Upper lobe of left lung (tissue), 4 donors: Measurements from ENCODE around the gene RUVBL2.

Experiments used
- EP300 ChIP-seq, 4 donors: sonication (generic); formaldehyde crosslinking; IDR thresholded peaks; one replicate each; pipeline ENCODE4 v1.5.1; 2017; ENCODE audit warnings: antibody characterized with exemption in 4 of 4, control low read depth in 2 of 4
- POLR2AphosphoS5 ChIP-seq, 2 donors: sonication (generic); formaldehyde crosslinking; IDR thresholded peaks; one replicate each; pipeline ENCODE4 v1.5.1; 2017; ENCODE audit warnings: antibody characterized with exemption in 2 of 2
- TF ChIP-seq, protein P1 (sequence below), 6 experiments: fragments of 450-650 bp in 4 of 6; fragments of 200-600 bp in 2 of 6; sonication (generic) in 2 of 6; IDR thresholded peaks; one replicate each; pipeline ENCODE4 v1.5.1; 2016 to 2019; ENCODE audit warnings: antibody characterized with exemption in 6 of 6

DNA sequence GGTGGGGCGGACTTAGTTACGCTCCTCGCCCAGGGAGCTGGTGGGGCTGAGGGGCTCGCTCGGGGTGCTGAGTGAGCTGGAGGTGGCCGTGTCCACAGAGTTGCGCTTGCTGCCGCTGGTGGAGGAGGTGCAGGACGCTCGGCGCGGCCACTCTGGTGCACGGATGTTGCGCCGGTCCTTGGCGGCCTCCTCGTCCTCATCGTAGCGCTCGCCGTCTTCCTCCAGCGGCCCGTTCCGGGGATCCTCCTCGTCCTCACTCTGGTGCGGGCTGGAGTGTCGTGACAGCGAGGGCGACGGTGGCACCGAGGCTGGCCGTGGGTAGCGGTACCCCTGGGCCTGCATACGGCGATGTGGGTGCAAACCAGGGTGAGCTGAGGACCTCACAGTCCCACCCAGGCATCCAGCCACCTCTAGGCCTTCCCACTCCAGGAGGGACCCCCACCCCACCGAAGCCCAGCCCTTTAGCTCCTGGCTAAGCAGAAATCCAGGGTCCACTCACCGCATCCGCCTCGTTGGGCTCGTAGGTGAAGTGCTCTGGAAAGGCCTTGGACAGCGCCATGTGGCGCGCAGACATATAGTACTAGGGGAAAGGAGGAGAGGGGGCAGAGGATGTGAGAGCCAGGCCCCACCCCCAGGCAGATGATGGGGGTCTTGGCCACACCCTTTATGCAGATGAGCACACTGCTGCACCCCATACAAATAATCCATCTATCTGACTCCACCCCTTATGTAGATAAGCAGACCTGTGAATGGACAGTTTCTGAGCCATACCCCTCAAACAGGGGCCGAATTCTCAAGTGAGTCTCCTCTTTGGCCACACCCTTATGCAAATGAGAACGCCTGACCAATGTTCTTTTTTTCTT, 24.2 kb upstream of the RUVBL2 start:
- TF ChIP-seq EP300 (IDR thresholded peaks at IDR 0.05): no peak
- TF ChIP-seq, protein P1, sequence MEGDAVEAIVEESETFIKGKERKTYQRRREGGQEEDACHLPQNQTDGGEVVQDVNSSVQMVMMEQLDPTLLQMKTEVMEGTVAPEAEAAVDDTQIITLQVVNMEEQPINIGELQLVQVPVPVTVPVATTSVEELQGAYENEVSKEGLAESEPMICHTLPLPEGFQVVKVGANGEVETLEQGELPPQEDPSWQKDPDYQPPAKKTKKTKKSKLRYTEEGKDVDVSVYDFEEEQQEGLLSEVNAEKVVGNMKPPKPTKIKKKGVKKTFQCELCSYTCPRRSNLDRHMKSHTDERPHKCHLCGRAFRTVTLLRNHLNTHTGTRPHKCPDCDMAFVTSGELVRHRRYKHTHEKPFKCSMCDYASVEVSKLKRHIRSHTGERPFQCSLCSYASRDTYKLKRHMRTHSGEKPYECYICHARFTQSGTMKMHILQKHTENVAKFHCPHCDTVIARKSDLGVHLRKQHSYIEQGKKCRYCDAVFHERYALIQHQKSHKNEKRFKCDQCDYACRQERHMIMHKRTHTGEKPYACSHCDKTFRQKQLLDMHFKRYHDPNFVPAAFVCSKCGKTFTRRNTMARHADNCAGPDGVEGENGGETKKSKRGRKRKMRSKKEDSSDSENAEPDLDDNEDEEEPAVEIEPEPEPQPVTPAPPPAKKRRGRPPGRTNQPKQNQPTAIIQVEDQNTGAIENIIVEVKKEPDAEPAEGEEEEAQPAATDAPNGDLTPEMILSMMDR (IDR thresholded peaks at IDR 0.05): no peak
- no peak for TF ChIP-seq POLR2AphosphoS5 (IDR thresholded peaks at IDR 0.05)
